Measurements from ENCODE around the gene SLC44A3. TPM values are rescaled to one million over a fixed set of nuclear protein-coding genes. Genes with fewer than 3 reads are reported as not detected.

The SLC44A3 gene
- total and polyA plus RNA-seq, 2 donors (not counting 1 experiment from before 2014, with no cell fraction given): 3.9 to 9.7 TPM

- Histone ChIP-seq H3K27me3 (ENCODE audit: control insufficient read depth, insufficient read depth, low read length) (no peaks in the 10 kb centered on the region), H3K4me1 (ENCODE audit: control insufficient read depth, extremely low read depth, insufficient read depth, low read length) (peaks cover 11% of the 10 kb centered on the region), H3K27ac (ENCODE audit: insufficient read depth, low read length) (peak overlapping the region; percentile 87), H3K79me2 (ENCODE audit: control insufficient read depth, insufficient read depth, low read length) (no peaks in the 10 kb centered on the region), H3K9me3 (ENCODE audit: control insufficient read depth, insufficient read depth, low read depth, low read length) (no peaks in the 10 kb centered on the region), H3K9ac (ENCODE audit: insufficient read depth, low read length) (no peak overlapping the region), H3K36me3 (ENCODE audit: control insufficient read depth, insufficient read depth, low read length) (no peaks in the 10 kb centered on the region), H3K4me3 (replicated peaks in 1 of 4; ENCODE audit: control extremely low read depth in 1 of 4, insufficient read depth in 1 of 4, low read depth in 3 of 4, low read length in 4 of 4) (no peak overlapping the region), H3K4me2 (ENCODE audit: extremely low read depth, insufficient read depth, low read length) (peak overlapping the region; percentile 42), H2AFZ (ENCODE audit: low read length) (no peak overlapping the region), H4K20me1 (ENCODE audit: control insufficient read depth, extremely low read depth, insufficient read depth, low read length) (no peaks in the 10 kb centered on the region)
- no peak for DNase-seq (ENCODE audit: low read depth in 2 of 2)
- TF ChIP-seq CTCF (conservative IDR thresholded peaks at IDR 0.05 in 1 of 2, IDR thresholded peaks at IDR 0.05 in 1 of 2; ENCODE audit: low read depth in 1 of 2, low read length in 2 of 2) (no peak), EZH2 (IDR thresholded peaks at IDR 0.05; ENCODE audit: low read length, missing control alignments) (no peak)
Observed at GRCh38 chr1:94784190-94784515, 36.0 kb upstream of the SLC44A3 start.

GRCh38 chr1:94787691-94788090 is 32.5 kb upstream of the SLC44A3 start:
- Histone ChIP-seq H3K27ac (ENCODE audit: insufficient read depth, low read length) (no peak overlapping the region), H3K4me2 (ENCODE audit: extremely low read depth, insufficient read depth, low read length) (no peak overlapping the region), H3K79me2 (ENCODE audit: control insufficient read depth, insufficient read depth, low read length) (no peaks in the 10 kb centered on the region), H4K20me1 (ENCODE audit: control insufficient read depth, extremely low read depth, insufficient read depth, low read length) (no peaks in the 10 kb centered on the region), H3K36me3 (ENCODE audit: control insufficient read depth, insufficient read depth, low read length) (no peaks in the 10 kb centered on the region), H3K4me3 (replicated peaks in 1 of 4; ENCODE audit: control extremely low read depth in 1 of 4, insufficient read depth in 1 of 4, low read depth in 3 of 4, low read length in 4 of 4) (no peak overlapping the region), H3K9me3 (ENCODE audit: control insufficient read depth, insufficient read depth, low read depth, low read length) (no peaks in the 10 kb centered on the region), H3K27me3 (ENCODE audit: control insufficient read depth, insufficient read depth, low read length) (no peaks in the 10 kb centered on the region), H2AFZ (ENCODE audit: low read length) (no peak overlapping the region), H3K9ac (ENCODE audit: insufficient read depth, low read length) (no peak overlapping the region), H3K4me1 (ENCODE audit: control insufficient read depth, extremely low read depth, insufficient read depth, low read length) (peaks cover 15% of the 10 kb centered on the region)
- DNase-seq (ENCODE audit: low read depth in 2 of 2): no peak
- TF ChIP-seq CTCF (conservative IDR thresholded peaks at IDR 0.05 in 1 of 2, IDR thresholded peaks at IDR 0.05 in 1 of 2; ENCODE audit: low read depth in 1 of 2, low read length in 2 of 2): no peak
- no peak for TF ChIP-seq EZH2 (IDR thresholded peaks at IDR 0.05; ENCODE audit: low read length, missing control alignments)

- H3K4me1 ChIP-seq (ENCODE audit: control insufficient read depth, extremely low read depth, insufficient read depth, low read length): peaks cover 11% of the 10 kb centered on the region
- H3K36me3 ChIP-seq (ENCODE audit: control insufficient read depth, insufficient read depth, low read length): no peaks in the 10 kb centered on the region
- H3K9me3 ChIP-seq (ENCODE audit: control insufficient read depth, insufficient read depth, low read depth, low read length): no peaks in the 10 kb centered on the region
- H3K27me3 ChIP-seq (ENCODE audit: control insufficient read depth, insufficient read depth, low read length): no peaks in the 10 kb centered on the region
- H3K4me3 ChIP-seq (replicated peaks in 1 of 4; ENCODE audit: control extremely low read depth in 1 of 4, insufficient read depth in 1 of 4, low read depth in 3 of 4, low read length in 4 of 4): no peak overlapping the region
- no peak overlapping the region for H3K27ac ChIP-seq (ENCODE audit: insufficient read depth, low read length)
- no peaks in the 10 kb centered on the region for H4K20me1 ChIP-seq (ENCODE audit: control insufficient read depth, extremely low read depth, insufficient read depth, low read length)
- DNase-seq (ENCODE audit: low read depth in 2 of 2): peak; percentile 21 to 23
- no peak overlapping the region for H3K4me2 ChIP-seq (ENCODE audit: extremely low read depth, insufficient read depth, low read length)
- H3K9ac ChIP-seq (ENCODE audit: insufficient read depth, low read length): no peak overlapping the region
- H2AFZ ChIP-seq (ENCODE audit: low read length): no peak overlapping the region
- TF ChIP-seq EZH2 (IDR thresholded peaks at IDR 0.05; ENCODE audit: low read length, missing control alignments) (no peak), CTCF (conservative IDR thresholded peaks at IDR 0.05 in 1 of 2, IDR thresholded peaks at IDR 0.05 in 1 of 2; ENCODE audit: low read depth in 1 of 2, low read length in 2 of 2) (no peak)
- no peaks in the 10 kb centered on the region for H3K79me2 ChIP-seq (ENCODE audit: control insufficient read depth, insufficient read depth, low read length)
Observed at GRCh38 chr1:94790246-94790645, 29.9 kb upstream of the SLC44A3 start.
